HG03039 (cell line): ENCODE results near the gene RCCD1.
"Not testable (repeated sequence)": the region's sequence is repeated elsewhere in the genome, so short reads cannot be mapped to it uniquely, and the experiment has no call there.

Experiments
- ATAC-seq: cut with Tn5 transposase; IDR thresholded peaks from one replicate; pipeline ENCODE4 v1.9.1; 2021; ENCODE audit warnings: mild to moderate bottlenecking, moderate library complexity; ENCODE audit not compliant: unreplicated experiment

Gene RCCD1

GRCh38 chr15:90954712-90955623, at the start of gene RCCD1:
RCCD1 (plus strand) TSS chr15:90954884; CDS start chr15:90956735, 1,851 bp downstream.
- ATAC-seq = peak; percentile 88

GRCh38 chr15:90905306-90906180, 49.1 kb upstream of the RCCD1 start:
- no peak for ATAC-seq

- no peak for ATAC-seq
Observed at GRCh38 chr15:90906181-90906849, 48.4 kb upstream of the RCCD1 start.

GRCh38 chr15:90907051-90907660, 47.5 kb upstream of the RCCD1 start:
- no peak for ATAC-seq

GRCh38 chr15:90907838-90908507, 46.7 kb upstream of the RCCD1 start:
- no peak for ATAC-seq

- not testable (repeated sequence) for ATAC-seq
Observed at GRCh38 chr15:90909449-90909848, 45.2 kb upstream of the RCCD1 start.

GRCh38 chr15:90909976-90910375, 44.7 kb upstream of the RCCD1 start:
- ATAC-seq = no peak

- no peak for ATAC-seq
Observed at GRCh38 chr15:90910441-90911301, 44.0 kb upstream of the RCCD1 start.

- no peak for ATAC-seq
Observed at GRCh38 chr15:90911302-90911623, 43.4 kb upstream of the RCCD1 start.

GRCh38 chr15:90911906-90912769, 42.5 kb upstream of the RCCD1 start:
- no peak for ATAC-seq

GRCh38 chr15:90912770-90913075, 42.0 kb upstream of the RCCD1 start:
- no peak for ATAC-seq

GRCh38 chr15:90913398-90913944, 41.2 kb upstream of the RCCD1 start:
- no peak for ATAC-seq

- ATAC-seq = no peak
Observed at GRCh38 chr15:90914305-90915080, 40.2 kb upstream of the RCCD1 start.

- no peak for ATAC-seq
Observed at GRCh38 chr15:90915216-90915807, 39.4 kb upstream of the RCCD1 start.

- no peak for ATAC-seq
Observed at GRCh38 chr15:90915808-90916440, 38.8 kb upstream of the RCCD1 start.

- no peak for ATAC-seq
Observed at GRCh38 chr15:90916461-90916860, 38.2 kb upstream of the RCCD1 start.

- ATAC-seq = no peak
Observed at GRCh38 chr15:90917569-90917968, 37.1 kb upstream of the RCCD1 start.
